Heart left ventricle (tissue), 13 donors: ENCODE measurements around the gene TSEN54.

Experiments
- POLR2A ChIP-seq, 2 donors: fragments of 450-650 bp; IDR thresholded peaks; one replicate each; pipeline ENCODE4 v1.6.1; 2017; ENCODE audit warnings: antibody characterized with exemption in 2 of 2, mild to moderate bottlenecking in 2 of 2, moderate library complexity in 2 of 2
- TF ChIP-seq, protein P1 (sequence below), 12 donors: fragments of 200-600 bp; sonication (generic) in 4 of 12; IDR thresholded peaks; one replicate each; pipeline versions ENCODE4 v1.5.0 to v1.8.0; 2018 to 2022; ENCODE audit warnings: antibody characterized with exemption in 12 of 12, mild to moderate bottlenecking in 5 of 12
- donor health status: ischemic (EF 13 %, LVEDD 7.1; RV severe dilation, severe dysfunction).
- donor health status: DM: no; HTN: yes; CAD: no.
- donor health status: DM: no; HTN: no; CAD: no.
- donor health status: ischemic (EF 25% LVEDD 6.9; RV normal size, moderate dysfunction).
- donor health status: ischemic (EF 25% LVEDD 5.7; RV mildly dilated, moderate dysfunction).
- donor health status: ischemic (EF 35%, LVEDD 5.7; RV mildly dilated, moderate dysfunction).
- donor health status: nonischemic (EF 11% LVEDD 7.7; RV severe dilation, severe dysfunction).
- donor health status: DM: yes; HTN: yes; CAD: no.
- donor health status: PGD.
- donor health status: ischemic (EF 29% LVEDD 5.4; RV normal size, mild dysfunction).
- donor health status: nonischemic (EF 23%, LVEDD 6.1; RV moderate dilation, normal function).

DNA sequence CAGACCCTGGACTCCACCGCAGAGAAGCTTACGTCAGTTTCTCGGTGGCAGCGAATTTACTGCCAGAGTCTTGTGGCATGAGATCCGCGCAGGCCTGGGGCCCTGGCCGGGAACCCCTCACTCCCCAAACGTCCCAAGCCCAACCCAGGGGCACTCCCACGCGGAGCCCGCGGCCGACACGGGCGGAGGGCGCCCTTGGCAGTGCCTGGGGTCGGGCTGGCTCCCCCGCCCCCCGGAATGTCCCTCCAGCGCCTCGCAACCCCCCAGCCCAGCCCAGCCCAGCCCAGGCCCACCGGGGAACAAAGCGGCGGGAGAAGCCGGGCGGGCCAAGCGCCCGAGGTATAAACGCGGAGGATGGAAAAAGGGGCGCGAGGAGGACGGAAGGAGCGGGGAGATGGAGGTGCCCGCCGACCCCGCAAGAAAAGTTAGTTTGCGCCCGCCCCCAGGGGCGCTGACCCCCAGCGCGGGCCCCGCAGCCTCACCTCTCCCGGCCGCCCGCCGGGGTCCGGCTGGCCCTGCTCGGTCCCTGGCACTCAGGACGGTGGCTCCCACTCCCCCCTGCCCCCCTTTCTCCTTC lies 1.3 kb upstream of the TSEN54 start:
- TF ChIP-seq, protein P1, sequence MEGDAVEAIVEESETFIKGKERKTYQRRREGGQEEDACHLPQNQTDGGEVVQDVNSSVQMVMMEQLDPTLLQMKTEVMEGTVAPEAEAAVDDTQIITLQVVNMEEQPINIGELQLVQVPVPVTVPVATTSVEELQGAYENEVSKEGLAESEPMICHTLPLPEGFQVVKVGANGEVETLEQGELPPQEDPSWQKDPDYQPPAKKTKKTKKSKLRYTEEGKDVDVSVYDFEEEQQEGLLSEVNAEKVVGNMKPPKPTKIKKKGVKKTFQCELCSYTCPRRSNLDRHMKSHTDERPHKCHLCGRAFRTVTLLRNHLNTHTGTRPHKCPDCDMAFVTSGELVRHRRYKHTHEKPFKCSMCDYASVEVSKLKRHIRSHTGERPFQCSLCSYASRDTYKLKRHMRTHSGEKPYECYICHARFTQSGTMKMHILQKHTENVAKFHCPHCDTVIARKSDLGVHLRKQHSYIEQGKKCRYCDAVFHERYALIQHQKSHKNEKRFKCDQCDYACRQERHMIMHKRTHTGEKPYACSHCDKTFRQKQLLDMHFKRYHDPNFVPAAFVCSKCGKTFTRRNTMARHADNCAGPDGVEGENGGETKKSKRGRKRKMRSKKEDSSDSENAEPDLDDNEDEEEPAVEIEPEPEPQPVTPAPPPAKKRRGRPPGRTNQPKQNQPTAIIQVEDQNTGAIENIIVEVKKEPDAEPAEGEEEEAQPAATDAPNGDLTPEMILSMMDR (IDR thresholded peaks at IDR 0.05) = no peak
- TF ChIP-seq POLR2A (IDR thresholded peaks at IDR 0.05) = peak in 1 of 2 donors; percentile 68
